HG02852 (cell line): ENCODE measurements around the gene LRTM2.

Experiments used
- ATAC-seq: cut with Tn5 transposase; IDR thresholded peaks from one replicate; pipeline ENCODE4 v1.9.1; 2021; ENCODE audit warnings: mild to moderate bottlenecking, moderate library complexity; ENCODE audit not compliant: unreplicated experiment

LRTM2 gene

DNA sequence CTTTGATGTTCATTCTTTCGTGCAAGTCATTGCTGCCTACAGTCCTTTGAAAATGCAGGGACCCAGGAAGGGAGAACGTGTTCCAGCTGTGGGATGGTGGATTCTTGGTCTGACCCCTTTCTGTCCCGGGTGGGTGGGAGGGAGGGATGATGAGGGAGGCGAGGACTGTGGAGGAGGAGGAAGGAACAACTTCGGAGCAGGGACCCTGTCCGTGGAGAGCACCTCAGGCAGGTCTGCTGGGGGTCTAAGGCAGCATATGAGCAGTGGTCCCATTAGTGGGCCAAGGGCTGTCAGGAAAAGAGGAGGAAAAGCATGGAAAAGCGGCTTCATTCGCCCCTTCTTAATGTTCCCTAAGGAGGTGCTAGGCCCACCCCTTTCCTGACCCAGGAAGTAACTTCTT lies 62.0 kb downstream of the LRTM2 start:
- no peak for ATAC-seq

GRCh38 chr12:1882850-1883470 lies 62.6 kb downstream of the LRTM2 start:
- no peak for ATAC-seq

- no peak for ATAC-seq
Observed at GRCh38 chr12:1883513-1883912, 63.1 kb downstream of the LRTM2 start.

GRCh38 chr12:1884651-1885050 lies 64.3 kb downstream of the LRTM2 start:
- no peak for ATAC-seq

GRCh38 chr12:1885082-1885596 lies 64.8 kb downstream of the LRTM2 start:
- ATAC-seq, result no peak

DNA sequence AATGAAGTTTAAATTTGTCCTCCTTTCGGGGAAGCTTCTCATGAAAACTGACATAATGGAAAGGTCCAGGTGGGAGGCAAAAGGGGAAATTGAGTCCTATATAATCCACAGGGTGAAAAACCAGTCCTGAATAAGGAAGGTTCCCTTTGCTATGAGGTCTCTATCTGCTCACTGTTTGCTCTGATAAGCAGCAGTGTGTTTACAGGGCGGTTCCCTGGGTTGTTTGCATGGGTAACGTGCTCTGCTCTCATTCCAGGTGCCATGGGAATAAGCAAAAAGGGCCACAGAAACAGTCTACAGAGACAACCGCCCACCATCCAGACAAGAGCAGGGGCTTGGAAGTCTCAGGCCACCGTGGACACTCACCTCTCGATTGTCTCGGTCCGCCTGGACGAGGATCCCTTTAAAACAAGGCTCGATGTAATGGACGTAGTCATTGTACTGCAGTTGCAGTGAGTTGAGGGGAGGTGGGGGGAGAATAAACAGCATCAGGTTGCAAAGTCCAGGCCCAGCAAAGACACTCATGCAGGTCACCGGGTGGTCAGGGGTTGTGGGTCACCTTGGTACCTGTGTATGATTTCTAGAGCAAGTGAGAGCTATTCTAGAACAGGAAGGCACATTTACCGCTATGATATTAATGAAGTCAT lies 65.4 kb downstream of the LRTM2 start:
- no peak for ATAC-seq
